ENCODE results near the gene KDM1A.

The KDM1A gene

GRCh38 chr1:23079025-23079424 lies 59.8 kb downstream of the KDM1A start:
- no peak for DNase-seq

DNA sequence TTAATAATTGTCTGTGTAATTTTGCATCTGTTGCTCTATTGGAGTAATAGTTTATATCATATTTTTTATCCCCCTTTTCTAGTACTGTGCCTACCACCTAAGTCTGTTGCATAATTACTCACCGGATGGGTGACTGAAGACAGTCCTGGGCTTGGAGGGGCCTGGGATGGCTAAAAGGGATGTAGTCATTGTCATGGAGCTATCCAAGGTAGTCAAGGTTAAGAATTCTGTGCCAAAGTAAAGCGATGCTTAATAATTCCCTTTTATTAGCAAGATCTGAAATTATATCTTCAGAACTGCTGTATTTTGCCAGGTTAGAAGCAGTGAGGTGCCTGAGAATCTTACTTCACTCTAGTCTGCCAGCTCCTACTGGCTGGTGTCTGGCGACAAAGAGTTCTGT lies 61.6 kb downstream of the KDM1A start:
- DNase-seq = no peak

DNA sequence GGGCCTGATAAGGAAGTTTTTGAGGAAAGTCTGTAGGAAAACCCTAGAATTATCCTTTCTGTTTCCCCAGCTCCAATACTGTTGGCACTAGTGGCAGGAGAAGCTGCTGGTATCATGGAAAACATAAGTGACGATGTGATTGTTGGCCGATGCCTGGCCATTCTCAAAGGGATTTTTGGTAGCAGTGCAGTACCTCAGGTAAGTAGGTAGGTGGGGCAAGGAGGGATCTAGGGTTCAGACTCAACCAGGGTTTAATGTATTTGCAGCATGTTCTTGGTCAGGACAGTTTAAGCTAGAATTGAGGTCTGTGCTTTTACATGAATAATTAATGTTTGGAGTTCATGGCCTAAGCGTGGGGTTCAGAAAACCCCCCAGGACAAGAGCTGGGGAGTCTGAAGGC lies 62.1 kb downstream of the KDM1A start:
- no peak for DNase-seq

DNA sequence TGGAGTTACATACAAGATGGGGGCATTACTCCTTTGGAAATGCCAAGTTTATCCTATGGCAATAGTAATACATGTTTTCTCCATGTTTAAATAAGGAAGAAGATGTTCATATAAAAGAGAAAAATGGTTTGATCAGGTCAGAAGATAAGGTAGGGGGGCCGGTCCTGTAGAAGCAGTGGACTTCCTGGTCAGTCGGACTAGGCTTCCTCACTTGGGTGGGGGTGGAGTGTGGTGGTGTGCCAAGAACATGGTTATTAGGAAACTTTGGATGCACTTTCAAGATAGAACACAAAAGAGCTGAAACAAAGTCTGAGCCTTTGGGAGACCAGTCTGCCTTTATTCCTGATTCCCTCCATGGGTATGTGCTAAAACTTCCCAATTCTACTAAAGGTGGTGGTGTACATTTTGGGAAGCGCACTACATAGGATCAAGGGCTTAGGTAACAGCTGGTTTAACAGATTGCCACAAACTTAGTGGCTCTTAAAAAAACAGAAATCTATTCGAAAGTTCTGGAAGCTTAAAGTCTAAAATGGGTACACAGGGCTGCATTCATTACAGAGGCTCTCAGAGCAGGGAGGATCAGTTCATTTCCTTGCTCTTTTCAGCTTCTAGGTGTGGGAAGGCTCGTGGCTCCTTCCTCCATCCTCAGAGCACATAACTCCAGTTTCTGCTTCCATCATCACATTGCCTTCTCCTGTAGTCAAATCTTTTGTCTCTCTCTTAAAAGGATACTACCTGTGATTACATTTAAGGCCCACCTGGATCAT lies 64.6 kb downstream of the KDM1A start:
- no peak for DNase-seq

DNA sequence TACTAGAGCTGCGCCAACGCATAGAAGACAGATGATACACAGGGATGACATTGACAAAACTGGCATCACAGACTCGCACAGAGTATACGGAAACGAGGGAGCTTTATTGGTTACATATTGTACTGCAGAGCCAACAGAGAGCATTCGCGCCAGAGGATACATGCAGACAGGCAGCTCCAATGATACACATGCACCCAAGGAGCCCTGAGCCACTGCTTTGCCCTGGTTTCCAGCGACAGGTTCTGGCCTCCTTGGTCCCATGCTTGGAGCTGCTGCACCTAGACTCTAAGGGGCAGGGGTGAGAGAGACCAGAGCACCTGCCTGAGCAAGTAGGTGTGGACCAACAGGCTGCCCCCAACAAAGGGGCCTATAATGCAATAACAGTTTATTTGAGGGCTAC lies 65.6 kb downstream of the KDM1A start:
- DNase-seq = no peak

DNA sequence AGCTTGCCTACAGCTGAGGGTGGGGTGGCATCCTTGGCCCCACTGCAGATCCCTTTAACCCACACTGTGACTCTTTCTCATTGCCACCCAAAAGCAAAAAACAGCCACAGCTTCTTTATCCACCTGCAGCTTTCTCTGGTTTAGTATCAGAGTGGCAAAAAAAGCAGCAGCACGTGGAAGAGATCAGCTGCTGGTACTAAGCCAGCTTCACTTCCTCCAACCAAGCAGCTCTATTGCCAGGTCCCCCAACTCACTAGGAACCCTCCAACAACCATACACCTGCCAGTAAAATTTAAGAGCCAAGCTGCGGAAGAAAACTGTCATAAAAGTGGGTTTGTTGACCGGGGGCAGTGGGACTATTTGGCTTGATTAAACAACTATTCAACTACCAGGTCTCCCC lies 66.4 kb downstream of the KDM1A start:
- DNase-seq = no peak

GRCh38 chr1:23088027-23088426 lies 68.8 kb downstream of the KDM1A start:
- no peak for DNase-seq

- no peak for DNase-seq
These were observed 70.8 kb downstream of the KDM1A start for GRCh38 chr1:23090056-23090455.

- no peak for DNase-seq
These were observed 72.3 kb downstream of the KDM1A start for GRCh38 chr1:23091545-23091944.

DNA sequence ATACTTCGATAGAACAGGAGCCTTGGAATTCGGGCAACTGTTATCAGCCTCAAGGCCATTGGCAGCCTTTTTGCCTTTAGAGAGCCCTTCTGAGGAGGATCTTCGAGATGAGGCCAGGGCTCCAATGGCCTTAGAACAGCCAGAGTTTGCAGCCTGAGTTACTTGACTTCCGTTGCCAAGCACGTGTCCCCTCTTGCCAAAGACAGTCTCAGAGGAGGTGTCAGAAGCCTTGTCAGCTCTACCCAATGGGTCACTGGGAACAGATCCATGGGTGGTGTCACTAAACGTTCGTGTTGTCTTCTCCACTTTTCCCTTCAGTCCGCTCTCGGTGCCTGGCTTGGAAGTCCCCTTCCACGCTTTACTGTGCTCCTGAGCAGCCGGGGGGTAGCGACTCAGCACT lies 73.2 kb downstream of the KDM1A start:
- no peak for DNase-seq

DNA sequence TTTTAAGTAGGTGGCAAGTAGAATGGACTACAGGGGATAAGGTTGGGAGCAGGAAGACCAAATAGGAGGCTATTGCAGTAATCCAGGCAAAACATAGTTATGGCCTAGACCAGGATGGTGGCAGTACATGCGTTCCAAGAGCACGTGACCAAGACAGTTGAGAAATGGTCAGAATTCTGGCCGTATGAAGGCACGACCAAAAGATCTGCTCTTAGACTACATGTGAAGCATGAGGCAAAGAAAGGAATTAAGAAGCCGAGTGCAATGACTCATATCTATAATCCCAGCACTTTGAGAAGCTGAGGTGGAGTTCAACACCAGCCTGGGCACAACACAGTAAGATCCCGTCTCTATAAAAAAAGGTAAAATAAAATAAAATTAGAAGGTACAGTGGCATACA lies 78.0 kb downstream of the KDM1A start:
- DNase-seq = no peak

DNA sequence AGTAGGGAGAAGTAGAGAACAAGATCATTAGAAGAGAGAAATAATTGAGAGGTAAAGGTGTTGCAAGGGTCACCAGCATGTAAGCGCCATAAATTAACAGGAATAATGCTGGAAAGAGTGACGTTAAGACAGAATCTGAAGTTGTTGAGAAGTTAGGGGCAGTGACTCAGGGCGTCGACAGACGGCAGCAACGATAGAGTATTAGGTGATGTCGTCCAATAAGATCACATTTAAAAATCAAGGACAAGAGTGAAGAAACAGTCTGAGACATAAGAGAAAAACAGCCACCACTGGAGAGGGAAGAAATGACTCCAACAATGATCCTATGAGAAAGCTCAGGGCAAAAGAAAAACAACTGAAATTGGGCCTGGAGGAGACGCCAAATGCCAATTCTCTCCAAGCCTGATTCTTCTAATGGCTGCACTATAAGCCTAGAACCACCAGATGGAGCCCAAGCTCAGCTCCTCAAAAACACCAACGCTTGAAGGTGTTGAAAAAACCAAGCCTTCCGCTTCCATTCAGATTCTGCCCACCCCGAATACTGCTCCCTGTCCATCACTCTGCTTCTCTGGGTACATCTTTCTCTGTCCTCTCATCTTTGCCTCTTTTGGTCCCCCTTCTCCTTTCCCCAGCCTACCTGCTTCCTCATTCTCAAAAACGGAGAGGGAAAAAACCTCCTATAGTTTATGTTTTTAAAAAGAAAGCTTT lies 79.3 kb downstream of the KDM1A start:
- DNase-seq = peak; percentile 41

DNA sequence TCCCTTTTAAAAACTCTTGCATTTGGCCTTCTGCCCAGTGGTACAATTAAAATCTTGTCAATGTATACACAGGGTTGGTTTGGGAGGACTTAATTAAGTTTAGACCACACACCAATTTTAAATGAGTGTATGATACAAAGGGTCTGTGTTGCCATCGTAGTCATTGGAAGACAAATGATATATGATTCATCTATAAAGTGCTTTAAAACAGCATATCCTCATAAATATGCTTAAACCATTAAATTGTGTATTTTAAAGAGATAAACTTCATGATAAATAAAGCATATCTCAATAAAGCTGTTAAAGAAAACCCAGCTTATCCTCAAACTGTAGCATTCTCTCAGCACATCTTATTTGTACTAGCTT lies 79.9 kb downstream of the KDM1A start:
- no peak for DNase-seq

DNA sequence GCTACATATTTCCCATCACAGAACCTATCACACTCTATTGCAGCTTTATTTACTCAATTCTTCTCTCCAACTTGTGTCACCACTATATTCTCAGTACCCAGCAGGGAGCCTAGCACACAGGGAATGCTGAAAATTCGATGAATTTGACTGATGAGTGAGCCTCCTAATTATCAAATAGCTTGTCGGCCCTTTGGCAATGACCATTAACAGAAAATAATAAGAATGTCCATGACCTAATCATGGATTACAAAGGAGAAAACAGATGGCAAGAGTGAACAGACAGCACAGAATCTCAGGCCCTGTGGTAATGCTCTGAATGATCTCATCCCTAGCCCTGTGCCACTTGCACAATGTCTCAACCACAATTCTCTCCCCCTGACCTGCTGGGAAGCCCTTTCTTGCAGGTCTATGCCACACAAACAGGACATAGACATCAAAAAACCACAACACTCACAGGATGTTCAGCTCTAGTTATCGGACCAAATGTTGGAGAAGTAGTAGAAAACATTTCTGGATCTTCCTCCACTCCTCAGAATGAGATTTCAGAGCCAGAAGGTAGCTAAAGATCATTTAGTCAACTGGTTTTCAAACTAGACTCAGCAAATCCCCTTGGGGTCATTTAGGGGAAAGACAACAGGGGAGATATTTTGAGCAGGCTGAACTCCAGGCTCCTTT lies 80.9 kb downstream of the KDM1A start:
- DNase-seq = peak; percentile 93

- DNase-seq = peak; percentile 25
These were observed 82.0 kb downstream of the KDM1A start for GRCh38 chr1:23101101-23101827.

DNA sequence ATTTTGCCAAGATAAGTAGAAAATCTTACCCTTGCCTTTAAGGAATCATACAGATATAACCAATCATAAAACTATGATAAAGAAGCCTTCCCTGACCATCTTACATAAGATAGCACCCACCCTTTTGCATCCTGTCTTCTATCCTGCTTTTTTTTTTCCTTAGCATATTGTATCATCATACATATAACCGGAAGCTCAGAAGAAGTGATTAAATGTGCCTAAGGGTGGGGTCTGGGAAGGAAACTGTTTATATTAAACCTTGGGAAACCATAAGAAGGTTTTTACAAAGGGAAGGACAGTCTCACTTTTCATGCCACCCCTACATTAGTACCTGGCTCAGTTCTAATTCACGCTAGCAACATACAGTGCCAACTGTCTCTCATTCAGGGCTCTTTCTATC lies 82.6 kb downstream of the KDM1A start:
- DNase-seq = no peak

DNA sequence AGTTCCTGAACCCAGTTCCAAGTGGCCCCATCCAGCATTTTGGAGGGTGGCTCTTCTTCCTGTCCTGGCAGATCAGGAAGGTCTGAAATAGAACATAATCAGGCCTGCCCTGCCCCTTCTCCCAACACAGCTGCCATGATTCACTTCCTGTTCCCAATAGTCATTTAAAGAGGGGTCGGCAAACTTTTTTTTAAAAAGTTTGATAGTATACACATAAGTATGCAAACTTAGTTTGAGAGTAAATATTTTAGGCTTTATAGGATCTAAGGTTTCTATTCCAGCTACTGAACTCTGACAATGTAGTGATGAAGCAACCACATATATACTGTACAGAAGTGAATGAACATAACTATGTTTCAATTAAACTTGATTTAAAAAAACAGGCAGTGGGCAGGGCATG lies 83.0 kb downstream of the KDM1A start:
- no peak for DNase-seq

GRCh38 chr1:23103001-23103889 lies 84.0 kb downstream of the KDM1A start:
- peak; percentile 28 for DNase-seq

- DNase-seq = no peak
These were observed 89.8 kb downstream of the KDM1A start for GRCh38 chr1:23108918-23109533.

DNA sequence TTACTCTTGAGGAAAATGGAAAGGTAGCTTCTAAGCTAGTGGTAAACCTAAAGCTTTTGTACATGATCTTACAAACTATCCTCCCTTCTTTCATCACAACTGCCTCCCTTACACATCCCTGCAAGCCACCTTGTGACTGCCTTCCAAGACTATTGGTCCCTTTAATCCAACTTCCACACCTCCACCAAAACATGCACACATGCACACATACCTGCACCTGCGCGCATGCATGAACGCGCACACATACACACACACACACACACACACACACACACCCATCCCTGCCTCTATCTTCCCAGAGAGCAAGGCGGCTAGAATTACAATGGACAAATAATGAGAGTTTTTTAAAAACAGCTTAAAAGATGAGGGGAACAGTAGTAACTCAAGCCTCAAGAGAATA lies 91.1 kb downstream of the KDM1A start:
- DNase-seq = no peak

GRCh38 chr1:23111600-23112535 lies 92.6 kb downstream of the KDM1A start:
- DNase-seq = no peak
